Kidney capillary endothelial cell (primary cell): ENCODE data around the gene DTWD2.
"Not testable (repeated sequence)": the region's sequence is repeated elsewhere in the genome, so short reads cannot be mapped to it uniquely, and the experiment has no call there.

Experiments used
- DNase-seq: peaks from one replicate; pipeline ENCODE4 v3.0.0-alpha.2; 2018; ENCODE audit warnings: low spot score

Gene DTWD2

GRCh38 chr5:118950354-118950753, 38.0 kb downstream of the DTWD2 start:
- DNase-seq = not testable (repeated sequence)

DNA sequence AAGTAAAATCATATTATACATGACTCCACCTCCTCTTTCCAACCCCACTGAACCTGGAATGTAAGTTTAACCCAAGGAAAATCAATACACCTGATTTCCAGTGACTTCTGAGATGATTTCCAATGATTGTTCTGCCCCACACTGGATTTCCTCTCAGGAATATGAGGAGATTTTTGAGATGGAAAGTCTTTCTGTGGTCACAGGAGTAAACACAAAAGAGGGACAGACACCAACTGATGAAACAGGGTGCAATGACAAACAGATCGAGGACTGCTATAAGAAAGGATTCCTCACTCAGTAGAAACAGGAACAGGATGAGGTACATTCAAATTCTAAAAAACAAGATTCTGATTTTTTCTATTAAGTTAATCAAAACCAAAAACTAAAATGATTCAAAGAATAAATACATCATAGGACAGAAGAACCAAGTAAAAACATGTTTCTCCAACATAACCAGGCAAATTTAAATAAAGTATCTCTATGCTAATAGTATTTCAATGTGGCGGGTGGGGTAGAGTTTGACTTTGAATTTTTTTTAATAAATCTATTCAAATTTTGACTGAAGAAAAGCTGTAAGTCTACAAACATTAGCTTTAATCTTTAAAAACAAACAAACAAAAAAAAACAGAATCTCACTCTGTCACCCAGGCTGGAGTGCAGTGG, 42.1 kb downstream of the DTWD2 start:
- no peak for DNase-seq

DNA sequence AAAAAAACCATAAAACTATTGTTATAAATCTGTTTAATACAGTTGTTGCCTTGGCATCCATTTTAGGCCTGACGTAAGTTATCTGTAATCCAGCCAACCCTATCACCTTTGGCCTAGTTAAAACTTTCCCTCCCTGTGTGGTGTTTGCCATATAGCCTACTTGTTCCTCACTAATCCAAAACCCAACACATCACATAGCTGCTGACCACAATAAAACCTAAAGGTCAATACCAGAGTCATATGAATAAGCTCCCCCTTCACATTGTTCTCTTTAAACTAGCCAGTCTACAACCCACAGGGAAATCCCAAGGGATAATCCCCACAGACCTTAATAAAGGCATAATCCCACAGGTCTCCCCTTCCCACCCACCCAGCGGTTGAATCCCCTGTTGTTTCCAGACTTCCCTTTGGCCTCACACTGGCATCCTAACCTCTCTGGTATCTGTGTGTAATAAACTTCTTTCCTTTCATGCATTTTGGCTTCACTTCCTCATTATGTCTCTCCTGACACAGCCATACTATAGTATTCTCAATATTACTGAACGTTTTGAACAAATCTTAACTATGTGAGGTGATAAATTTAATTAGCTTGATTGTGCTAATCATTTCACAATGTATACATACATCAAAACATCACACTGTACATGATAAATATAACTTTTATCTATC, 50.8 kb downstream of the DTWD2 start:
- DNase-seq = no peak

- no peak for DNase-seq
Observed at GRCh38 chr5:118933703-118934102, 54.6 kb downstream of the DTWD2 start.

DNA sequence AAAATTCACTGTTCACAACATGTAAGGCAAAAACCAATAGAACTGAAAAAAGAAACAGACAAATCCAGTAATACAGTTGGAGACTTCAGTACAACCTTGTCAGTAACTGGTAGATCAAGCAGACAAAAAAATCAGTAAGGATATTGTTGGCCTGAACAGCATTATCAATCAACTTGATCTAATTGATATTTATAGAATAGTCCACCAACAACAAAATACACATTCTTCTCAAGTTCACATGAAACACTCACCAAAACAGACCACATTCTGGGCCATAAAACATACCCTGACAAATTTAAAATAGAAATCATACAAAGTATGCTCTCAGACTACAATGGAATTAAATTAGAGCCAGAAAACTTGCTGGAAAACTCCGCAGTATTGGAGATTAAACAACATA, 56.8 kb downstream of the DTWD2 start:
- DNase-seq = no peak

DNA sequence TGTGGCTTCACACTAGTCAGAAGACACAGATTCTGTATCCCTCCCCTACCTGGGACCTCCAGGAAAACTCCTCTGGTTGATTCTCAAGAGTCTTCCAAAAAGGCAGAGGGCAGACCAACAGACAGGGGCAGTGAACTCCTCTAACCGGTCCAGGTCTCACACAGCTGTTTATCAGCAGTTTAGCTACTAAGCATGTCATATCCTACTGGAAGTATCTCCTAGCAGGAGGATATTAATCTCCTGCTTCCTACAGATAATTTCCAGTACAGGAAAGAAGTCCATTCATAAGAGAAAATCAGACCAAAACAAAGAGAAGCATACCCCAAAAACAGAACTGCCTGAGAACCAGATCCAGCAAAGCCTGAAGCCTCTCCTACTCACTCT, 64.3 kb downstream of the DTWD2 start:
- no peak for DNase-seq

- DNase-seq = peak; percentile 7
Observed at GRCh38 chr5:118923295-118924005, 64.9 kb downstream of the DTWD2 start.

GRCh38 chr5:118921866-118922265, 66.5 kb downstream of the DTWD2 start:
- no peak for DNase-seq

DNA sequence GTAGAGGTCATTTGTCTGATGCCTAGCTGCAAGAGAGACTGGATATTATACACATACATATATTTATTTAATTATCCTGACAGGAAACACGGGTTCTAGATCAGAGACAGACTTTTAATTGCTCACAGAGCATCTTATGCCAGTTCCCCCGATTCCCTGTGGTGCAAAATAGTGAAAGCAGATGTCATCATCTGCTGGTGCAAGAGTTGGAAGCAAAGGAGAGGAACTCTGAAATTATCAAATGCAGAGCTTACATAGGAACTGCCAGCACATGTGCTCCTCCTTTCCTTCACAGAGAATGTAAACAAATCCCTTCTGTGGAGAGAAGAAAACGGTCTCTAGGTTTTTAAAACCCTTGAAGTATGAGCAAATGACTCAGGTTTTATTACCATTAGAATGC, 69.3 kb downstream of the DTWD2 start:
- DNase-seq = no peak

DNA sequence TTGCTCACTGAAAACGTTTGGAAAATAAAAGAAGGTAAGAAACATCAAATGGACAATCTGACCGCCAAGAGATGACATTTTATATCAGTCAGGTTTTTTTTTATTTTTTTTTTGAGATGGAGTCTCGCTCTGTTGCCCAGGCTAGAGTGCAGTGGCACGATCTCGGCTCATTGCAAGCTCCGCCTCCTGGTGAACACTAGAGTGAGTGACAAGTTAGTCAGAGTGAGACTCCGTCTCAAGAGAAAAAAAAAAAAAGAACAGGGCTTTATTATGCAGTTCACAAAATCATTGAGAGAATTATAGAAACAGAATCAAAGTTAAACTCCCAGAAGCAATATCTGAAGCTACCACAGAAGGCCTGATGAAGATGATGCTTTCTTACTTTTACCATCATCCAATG, 70.1 kb downstream of the DTWD2 start:
- no peak for DNase-seq

DNA sequence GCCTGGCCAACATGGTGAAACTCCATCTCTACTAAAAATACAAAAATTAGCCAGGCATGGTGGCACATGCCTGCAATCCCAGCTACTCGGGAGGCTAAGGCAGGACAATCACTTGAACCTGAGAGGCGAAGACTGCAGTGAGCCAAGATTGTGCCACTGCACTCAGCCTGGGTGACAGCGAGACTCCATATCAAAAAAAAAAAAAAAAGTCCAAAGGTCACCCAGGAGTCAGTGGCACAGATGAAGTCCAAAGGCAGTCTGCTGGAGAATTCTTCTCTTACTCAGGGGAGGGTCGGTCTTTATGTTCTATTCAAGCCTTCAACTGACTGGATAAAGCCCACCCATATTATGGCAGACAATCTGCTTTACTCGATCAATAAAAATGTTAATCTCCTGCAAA, 80.8 kb downstream of the DTWD2 start:
- DNase-seq = not testable (repeated sequence)

GRCh38 chr5:118906947-118907346, 81.4 kb downstream of the DTWD2 start:
- no peak for DNase-seq

GRCh38 chr5:118905196-118905595, 83.2 kb downstream of the DTWD2 start:
- DNase-seq = no peak

DNA sequence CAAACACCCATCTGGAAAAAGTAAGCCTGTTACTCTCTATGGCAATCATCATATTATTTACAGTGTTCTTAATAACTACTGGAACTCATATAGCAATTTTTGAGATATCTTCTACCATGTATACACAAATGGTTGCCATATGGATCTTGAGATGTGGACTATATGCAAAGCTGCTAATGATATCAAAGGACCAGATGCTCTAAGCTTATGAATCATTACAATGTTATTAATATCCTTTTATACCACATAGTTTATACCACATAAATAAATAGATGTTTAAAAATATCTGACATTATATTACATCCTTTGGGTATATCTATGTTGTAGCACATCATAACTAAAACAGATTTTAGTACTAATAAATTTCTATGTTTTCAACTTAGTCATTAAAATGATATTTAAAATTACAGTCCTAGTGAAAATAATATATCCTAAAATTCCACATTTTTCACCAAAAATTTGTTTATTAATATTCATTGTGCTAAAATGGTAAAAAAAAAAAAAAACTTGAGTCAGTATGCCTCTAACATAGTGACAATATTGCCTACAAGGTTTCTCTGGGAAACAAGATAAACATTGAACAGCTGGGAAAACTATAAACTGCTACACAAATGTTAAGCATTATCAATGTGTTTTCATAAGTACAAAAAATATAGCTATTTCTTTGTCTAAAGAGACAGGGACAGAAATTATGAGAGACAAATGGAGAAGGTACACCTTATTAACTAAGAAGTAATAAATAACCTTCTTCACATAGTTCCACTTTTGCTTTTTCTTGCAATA, 85.5 kb downstream of the DTWD2 start:
- no peak for DNase-seq

- DNase-seq = no peak
Observed at GRCh38 chr5:118894709-118895108, 93.6 kb downstream of the DTWD2 start.

- DNase-seq = no peak
Observed at GRCh38 chr5:118891252-118891651, 97.1 kb downstream of the DTWD2 start.

- DNase-seq = no peak
Observed at GRCh38 chr5:118889165-118889564, 99.2 kb downstream of the DTWD2 start.

DNA sequence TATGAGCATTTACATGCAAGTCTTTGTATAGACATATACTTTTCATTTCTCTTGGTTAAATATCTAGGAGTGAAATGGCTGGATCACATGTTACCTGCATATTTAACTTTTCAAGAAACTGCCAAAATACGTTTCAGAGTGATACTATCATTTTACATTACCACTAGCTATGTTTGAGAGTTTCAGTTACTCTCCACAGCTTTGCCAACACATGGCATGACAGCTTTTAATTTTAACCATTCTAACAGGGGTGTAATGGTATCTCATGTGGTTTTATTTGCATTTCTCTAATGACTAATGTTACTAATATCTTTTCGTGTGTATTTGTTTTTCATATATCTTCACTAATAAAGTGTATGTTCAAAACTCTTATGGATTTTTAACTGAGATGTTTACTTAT, 99.8 kb downstream of the DTWD2 start:
- no peak for DNase-seq

DNA sequence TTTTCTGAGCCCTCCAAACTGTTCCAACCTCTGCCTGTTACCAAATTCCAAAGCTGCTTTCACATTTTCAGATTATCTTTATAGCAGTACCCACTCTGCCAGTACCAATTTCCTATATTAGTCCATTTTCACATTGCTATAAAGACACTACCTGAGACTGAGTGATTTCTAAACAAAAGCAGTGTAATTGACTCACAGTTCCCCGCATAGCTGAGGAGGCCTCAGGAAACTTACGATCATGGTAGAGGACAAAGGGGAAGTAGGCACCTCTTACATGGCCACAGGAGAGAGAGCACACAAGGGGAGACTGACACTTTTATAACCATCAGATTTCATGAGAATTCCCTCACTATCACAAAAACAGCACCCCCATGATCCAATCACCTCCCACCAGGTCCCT, 105.0 kb downstream of the DTWD2 start:
- DNase-seq = no peak

DNA sequence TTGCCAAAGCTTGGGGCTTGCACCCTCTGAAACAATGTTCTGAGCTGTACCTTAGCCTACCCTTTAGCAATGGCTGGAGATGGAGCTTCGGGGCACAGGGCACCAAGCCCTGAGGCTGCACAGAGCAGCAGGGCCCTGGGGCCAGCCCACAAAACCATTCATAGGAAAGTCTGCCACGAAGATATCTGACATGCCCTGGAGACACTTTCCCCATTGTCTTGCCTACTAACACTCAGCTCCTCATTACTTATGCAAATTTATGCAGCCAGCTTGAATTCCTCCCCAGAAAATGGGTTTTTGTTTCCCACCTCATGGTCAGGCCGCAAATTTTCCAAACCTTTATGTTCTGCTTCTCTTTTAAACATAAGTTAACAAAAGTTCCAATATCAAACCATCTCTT, 105.7 kb downstream of the DTWD2 start:
- no peak for DNase-seq

DNA sequence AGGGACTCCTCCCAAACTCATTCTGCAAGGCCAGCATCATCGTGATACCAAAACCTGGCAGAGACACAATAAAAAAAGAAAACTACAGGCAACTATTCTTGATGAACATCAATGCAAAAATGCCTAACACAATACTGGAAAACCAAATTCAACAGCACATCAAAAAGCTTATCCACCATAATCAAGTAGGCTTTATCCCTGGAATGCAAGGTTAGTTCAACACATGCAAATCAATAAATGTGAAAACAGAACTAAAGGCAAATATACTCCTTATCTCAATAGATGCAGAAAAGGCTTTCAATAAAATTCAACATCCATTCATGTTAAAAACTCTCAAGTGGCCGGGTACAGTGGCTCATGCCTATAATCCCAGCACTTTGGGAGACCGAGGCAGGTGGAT, 111.5 kb downstream of the DTWD2 start:
- not testable (repeated sequence) for DNase-seq

GRCh38 chr5:118875131-118875530, 113.2 kb downstream of the DTWD2 start:
- DNase-seq = no peak

DNA sequence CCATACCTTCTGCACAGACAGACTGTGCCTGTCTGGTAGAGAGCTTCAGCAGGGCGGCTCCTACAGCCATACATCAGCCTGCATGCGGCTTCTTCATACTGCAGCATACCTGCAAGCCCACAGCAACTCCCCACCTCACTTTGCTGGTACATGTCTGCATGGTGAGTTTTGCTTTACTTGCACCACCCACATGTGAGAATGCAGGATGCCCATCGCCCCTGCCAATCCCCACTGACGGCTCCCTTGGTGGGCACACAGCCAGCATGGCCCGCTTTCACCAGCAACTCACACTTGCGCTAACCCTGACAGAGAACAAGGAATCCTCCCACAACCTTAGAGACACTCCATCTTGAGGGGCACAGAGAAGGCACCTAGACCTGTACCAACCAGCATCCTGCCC, 114.9 kb downstream of the DTWD2 start:
- DNase-seq = no peak
